ENCODE measurements around the gene RIPOR3. TPM values are rescaled to one million over a fixed set of nuclear protein-coding genes. Genes with fewer than 3 reads are reported as not detected.

RIPOR3 gene
- total RNA-seq, 2 experiments from 2014 or later: not detected

- Mint-ChIP-seq H3K9me3 (ENCODE audit: low read depth) (no peaks in the 10 kb centered on the region), H3K27ac (no peak overlapping the region), H3K4me1 (peaks cover 7% of the 10 kb centered on the region), H3K4me3 (no peak overlapping the region), H3K36me3 (peaks cover 56% of the 10 kb centered on the region), H3K27me3 (no peaks in the 10 kb centered on the region)
- no peak for DNase-seq
- CTCF ChIA-PET: interaction anchor here (0.7 to 2.1 kb wide), 5 partner anchors 71 to 390 kb away, joined by 3 to 6 read pairs (median 3); partner anchors contain the start of gene PTPN1
- no peak for ATAC-seq
Measured at GRCh38 chr20:50580842-50581544, 110.3 kb downstream of the RIPOR3 start.

GRCh38 chr20:50580016-50580747 is 111.2 kb downstream of the RIPOR3 start:
- no peak overlapping the region for H3K27ac Mint-ChIP-seq

GRCh38 chr20:50579511-50579910 is 111.8 kb downstream of the RIPOR3 start:
- Mint-ChIP-seq H3K9me3 (ENCODE audit: low read depth) (no peaks in the 10 kb centered on the region), H3K4me3 (no peak overlapping the region), H3K36me3 (peaks cover 63% of the 10 kb centered on the region), H3K27ac (no peak overlapping the region), H3K4me1 (peaks cover 9% of the 10 kb centered on the region), H3K27me3 (no peaks in the 10 kb centered on the region)
- DNase-seq (no peak), ATAC-seq (no peak)
- CTCF ChIA-PET: interaction anchor here (0.6 to 2.1 kb wide), 24 partner anchors 9 to 585 kb away, joined by 3 to 13 read pairs (median 4); partner anchors contain the start of gene PTPN1

More at GRCh38 chr20:50580016-50580747, 111.2 kb downstream of the RIPOR3 start:
- Mint-ChIP-seq H3K9me3 (ENCODE audit: low read depth) (no peaks in the 10 kb centered on the region), H3K4me3 (no peak overlapping the region), H3K27me3 (no peaks in the 10 kb centered on the region), H3K36me3 (peaks cover 61% of the 10 kb centered on the region), H3K4me1 (peaks cover 9% of the 10 kb centered on the region)
- ATAC-seq (no peak), DNase-seq (peak; percentile 59)
- CTCF ChIA-PET: interaction anchor here (0.7 to 2.1 kb wide), 21 partner anchors 8 to 471 kb away, joined by 3 to 13 read pairs (median 5); partner anchors contain the start of gene PTPN1

GRCh38 chr20:50578778-50579165 is 112.6 kb downstream of the RIPOR3 start:
- Mint-ChIP-seq H3K27me3 (no peaks in the 10 kb centered on the region), H3K36me3 (peaks cover 66% of the 10 kb centered on the region), H3K9me3 (ENCODE audit: low read depth) (no peaks in the 10 kb centered on the region), H3K4me3 (no peak overlapping the region), H3K27ac (no peak overlapping the region), H3K4me1 (peaks cover 9% of the 10 kb centered on the region)
- ATAC-seq (no peak), DNase-seq (no peak)
- CTCF ChIA-PET: interaction anchor here (1.0 to 2.1 kb wide), 15 partner anchors 52 to 469 kb away, joined by 3 to 13 read pairs (median 5); partner anchors contain the start of gene PTPN1

GRCh38 chr20:50578061-50578777 is 113.1 kb downstream of the RIPOR3 start:
- DNase-seq: no peak
- CTCF ChIA-PET: interaction anchor here (1.1 to 3.6 kb wide), 9 partner anchors 8 to 100 kb away, joined by 3 to 16 read pairs (median 5); no protein-coding TSS in a partner anchor
- no peak for ATAC-seq
- Mint-ChIP-seq H3K27me3 (no peaks in the 10 kb centered on the region), H3K27ac (no peak overlapping the region), H3K4me3 (no peak overlapping the region), H3K9me3 (ENCODE audit: low read depth) (no peaks in the 10 kb centered on the region), H3K36me3 (peaks cover 64% of the 10 kb centered on the region), H3K4me1 (peaks cover 8% of the 10 kb centered on the region)

- no peak for ATAC-seq
- H3K36me3 Mint-ChIP-seq: peaks cover 61% of the 10 kb centered on the region
- no peak for DNase-seq
- no peaks in the 10 kb centered on the region for H3K9me3 Mint-ChIP-seq (ENCODE audit: low read depth)
- H3K27ac Mint-ChIP-seq: no peak overlapping the region
- H3K27me3 Mint-ChIP-seq: no peaks in the 10 kb centered on the region
- peaks cover 7% of the 10 kb centered on the region for H3K4me1 Mint-ChIP-seq
- CTCF ChIA-PET: interaction anchor here (1.1 to 6.3 kb wide), 9 partner anchors 9 to 115 kb away, joined by 3 to 40 read pairs (median 7); partner anchors contain the start of gene PTPN1
- no peak overlapping the region for H3K4me3 Mint-ChIP-seq
Measured at GRCh38 chr20:50577175-50578018, 113.9 kb downstream of the RIPOR3 start.

- peak; percentile 92 for ATAC-seq
- Mint-ChIP-seq H3K4me3 (no peak overlapping the region), H3K9me3 (ENCODE audit: low read depth) (no peaks in the 10 kb centered on the region), H3K27me3 (no peaks in the 10 kb centered on the region), H3K36me3 (peaks cover 53% of the 10 kb centered on the region), H3K27ac (peak overlapping the region; percentile 20), H3K4me1 (peaks cover 14% of the 10 kb centered on the region)
- CTCF ChIA-PET: interaction anchor here (0.7 to 6.3 kb wide), 28 partner anchors 10 to 388 kb away, joined by 3 to 40 read pairs (median 5); partner anchors contain the start of genes CEBPB and PTPN1
- peak; percentile 75 for DNase-seq
Measured at GRCh38 chr20:50575865-50576720, 115.2 kb downstream of the RIPOR3 start.

GRCh38 chr20:50574586-50574985 is 116.8 kb downstream of the RIPOR3 start:
- ATAC-seq (no peak), DNase-seq (no peak)
- Mint-ChIP-seq H3K9me3 (ENCODE audit: low read depth) (no peaks in the 10 kb centered on the region), H3K36me3 (peaks cover 44% of the 10 kb centered on the region), H3K4me1 (peaks cover 27% of the 10 kb centered on the region), H3K27ac (no peak overlapping the region), H3K4me3 (no peak overlapping the region), H3K27me3 (no peaks in the 10 kb centered on the region)
- CTCF ChIA-PET: interaction anchor here (1.2 to 6.3 kb wide), 18 partner anchors 8 to 386 kb away, joined by 3 to 40 read pairs (median 8); partner anchors contain the start of gene PTPN1

GRCh38 chr20:50574108-50574507 is 117.2 kb downstream of the RIPOR3 start:
- H3K9me3 Mint-ChIP-seq (ENCODE audit: low read depth): no peaks in the 10 kb centered on the region
- H3K27me3 Mint-ChIP-seq: no peaks in the 10 kb centered on the region
- DNase-seq: no peak
- ATAC-seq: no peak
- CTCF ChIA-PET: interaction anchor here (0.7 to 6.3 kb wide), 12 partner anchors 8 to 386 kb away, joined by 3 to 40 read pairs (median 14); partner anchors contain the start of gene PTPN1
- no peak overlapping the region for H3K4me3 Mint-ChIP-seq
- no peak overlapping the region for H3K27ac Mint-ChIP-seq
- H3K4me1 Mint-ChIP-seq: peaks cover 32% of the 10 kb centered on the region
- peaks cover 43% of the 10 kb centered on the region for H3K36me3 Mint-ChIP-seq

GRCh38 chr20:50572938-50573777 is 118.2 kb downstream of the RIPOR3 start:
- no peak for ATAC-seq
- DNase-seq: no peak
- H3K27ac Mint-ChIP-seq: peak overlapping the region; percentile 24
- H3K36me3 Mint-ChIP-seq: peaks cover 42% of the 10 kb centered on the region
- H3K9me3 Mint-ChIP-seq (ENCODE audit: low read depth): no peaks in the 10 kb centered on the region
- H3K27me3 Mint-ChIP-seq: no peaks in the 10 kb centered on the region
- H3K4me3 Mint-ChIP-seq: no peak overlapping the region
- CTCF ChIA-PET: interaction anchor here (0.7 to 6.3 kb wide), 12 partner anchors 9 to 385 kb away, joined by 3 to 40 read pairs (median 7); partner anchors contain the start of gene PTPN1
- H3K4me1 Mint-ChIP-seq: peaks cover 39% of the 10 kb centered on the region

GRCh38 chr20:50571466-50571865 is 119.9 kb downstream of the RIPOR3 start:
- Mint-ChIP-seq H3K9me3 (ENCODE audit: low read depth) (no peaks in the 10 kb centered on the region), H3K4me3 (no peak overlapping the region), H3K4me1 (peaks cover 52% of the 10 kb centered on the region), H3K27me3 (no peaks in the 10 kb centered on the region), H3K27ac (no peak overlapping the region), H3K36me3 (peaks cover 44% of the 10 kb centered on the region)
- CTCF ChIA-PET: interaction anchor here (1.4 to 6.3 kb wide), 6 partner anchors 10 to 100 kb away, joined by 3 to 40 read pairs (median 7); partner anchors contain the start of gene PTPN1
- DNase-seq: no peak
- ATAC-seq: no peak

Measured in activated CD8-positive, alpha-beta memory T cell treated with anti-CD3 and anti-CD28 coated beads, Interleukin-2, amount 10 ng/mL, durations not matched to agents 7 days and 5 days (primary cell).